Activated naive CD4-positive, alpha-beta T cell treated with anti-CD3 and anti-CD28 coated beads, Interleukin-2, amount 10 ng/mL, durations not matched to agents 7 days and 5 days (primary cell): ENCODE measurements around the gene SLC5A10.

Source experiments
- CTCF ChIA-PET: fragments of 350-600 bp; sonication (Branson Sonifier 250); formaldehyde crosslinking; loops from one replicate; lab custom pipeline; 2021; ENCODE audit warnings: antibody characterized with exemption; lab: Charles Lee
- DNase-seq: peaks from one replicate; pipeline ENCODE4 v3.0.0-alpha.2; 2020
- H3K27ac Mint-ChIP-seq: one replicate; pipeline ENCODE4 v1.8.0; 2021; ENCODE audit warnings: mild to moderate bottlenecking, moderate library complexity, mixed read lengths
- H3K27me3 Mint-ChIP-seq: one replicate; pipeline ENCODE4 v1.8.0; 2021; ENCODE audit warnings: mild to moderate bottlenecking, mixed read lengths
- H3K36me3 Mint-ChIP-seq: one replicate; pipeline ENCODE4 v1.8.0; 2021; ENCODE audit warnings: mixed read lengths
- H3K4me1 Mint-ChIP-seq: one replicate; pipeline ENCODE4 v1.8.0; 2021; ENCODE audit warnings: mixed read lengths
- H3K4me3 Mint-ChIP-seq: one replicate; pipeline ENCODE4 v1.8.0; 2021; ENCODE audit warnings: mild to moderate bottlenecking, moderate library complexity, mixed read lengths
- H3K9me3 Mint-ChIP-seq: one replicate; pipeline ENCODE4 v1.8.0; 2021; ENCODE audit warnings: mixed read lengths

The SLC5A10 gene

GRCh38 chr17:18991531-18992315 is 39.8 kb downstream of the SLC5A10 start:
- CTCF ChIA-PET, result interaction anchor here (1.0 to 1.4 kb wide), 2 partner anchors 10 to 31 kb away, joined by 3 read pairs; no protein-coding TSS in a partner anchor
- Mint-ChIP-seq H3K36me3 (peaks cover 21% of the 10 kb centered on the region), H3K27ac (peak overlapping the region; percentile 69), H3K4me1 (peaks cover 34% of the 10 kb centered on the region), H3K27me3 (peaks cover 7% of the 10 kb centered on the region), H3K9me3 (peaks cover 12% of the 10 kb centered on the region), H3K4me3 (no peak overlapping the region)
- DNase-seq, result no peak

- H3K9me3 Mint-ChIP-seq, result peaks cover 12% of the 10 kb centered on the region
- peak; percentile 67 for DNase-seq
- H3K36me3 Mint-ChIP-seq, result peaks cover 26% of the 10 kb centered on the region
- H3K27ac Mint-ChIP-seq, result peak overlapping the region; percentile 52
- no peak overlapping the region for H3K4me3 Mint-ChIP-seq
- peaks cover 25% of the 10 kb centered on the region for H3K4me1 Mint-ChIP-seq
- CTCF ChIA-PET, result no interaction called here
- peaks cover 7% of the 10 kb centered on the region for H3K27me3 Mint-ChIP-seq
Measured at GRCh38 chr17:18992454-18993130, 40.6 kb downstream of the SLC5A10 start.

GRCh38 chr17:18993905-18994526 is 42.1 kb downstream of the SLC5A10 start:
- peaks cover 7% of the 10 kb centered on the region for H3K27me3 Mint-ChIP-seq
- peaks cover 24% of the 10 kb centered on the region for H3K4me1 Mint-ChIP-seq
- no peak overlapping the region for H3K27ac Mint-ChIP-seq
- CTCF ChIA-PET, result interaction anchor here (0.6 kb wide), 1 partner anchor 59 kb away, joined by 3 read pairs; no protein-coding TSS in a partner anchor
- peaks cover 26% of the 10 kb centered on the region for H3K36me3 Mint-ChIP-seq
- DNase-seq, result no peak
- H3K4me3 Mint-ChIP-seq, result no peak overlapping the region
- H3K9me3 Mint-ChIP-seq, result peaks cover 12% of the 10 kb centered on the region

GRCh38 chr17:18994631-18995030 is 42.7 kb downstream of the SLC5A10 start:
- Mint-ChIP-seq H3K4me3 (no peak overlapping the region), H3K4me1 (peaks cover 24% of the 10 kb centered on the region), H3K27ac (no peak overlapping the region), H3K9me3 (peaks cover 12% of the 10 kb centered on the region), H3K36me3 (peaks cover 26% of the 10 kb centered on the region), H3K27me3 (peaks cover 7% of the 10 kb centered on the region)
- no peak for DNase-seq
- CTCF ChIA-PET, result interaction anchor here (0.6 kb wide), 1 partner anchor 60 kb away, joined by 3 read pairs; no protein-coding TSS in a partner anchor

GRCh38 chr17:18995220-18995619 is 43.3 kb downstream of the SLC5A10 start:
- no peak for DNase-seq
- Mint-ChIP-seq H3K36me3 (peaks cover 26% of the 10 kb centered on the region), H3K4me3 (no peak overlapping the region), H3K27ac (no peak overlapping the region), H3K27me3 (peaks cover 7% of the 10 kb centered on the region), H3K4me1 (peaks cover 24% of the 10 kb centered on the region), H3K9me3 (peaks cover 12% of the 10 kb centered on the region)
- CTCF ChIA-PET, result no interaction called here

GRCh38 chr17:18996458-18996857 is 44.5 kb downstream of the SLC5A10 start:
- Mint-ChIP-seq H3K36me3 (peaks cover 26% of the 10 kb centered on the region), H3K4me3 (no peak overlapping the region), H3K27me3 (peaks cover 7% of the 10 kb centered on the region), H3K27ac (no peak overlapping the region), H3K9me3 (peaks cover 12% of the 10 kb centered on the region), H3K4me1 (peaks cover 27% of the 10 kb centered on the region)
- DNase-seq, result no peak
- CTCF ChIA-PET, result no interaction called here

GRCh38 chr17:18997650-18998196 is 45.8 kb downstream of the SLC5A10 start:
- H3K9me3 Mint-ChIP-seq, result peaks cover 12% of the 10 kb centered on the region
- CTCF ChIA-PET, result interaction anchor here (1.2 kb wide), 1 partner anchor 37 kb away, joined by 4 read pairs; no protein-coding TSS in a partner anchor
- peaks cover 32% of the 10 kb centered on the region for H3K4me1 Mint-ChIP-seq
- peaks cover 1% of the 10 kb centered on the region for H3K27me3 Mint-ChIP-seq
- peak overlapping the region; percentile 38 for H3K27ac Mint-ChIP-seq
- no peak for DNase-seq
- H3K4me3 Mint-ChIP-seq, result no peak overlapping the region
- H3K36me3 Mint-ChIP-seq, result peaks cover 26% of the 10 kb centered on the region

GRCh38 chr17:18999394-18999793 is 47.4 kb downstream of the SLC5A10 start:
- peaks cover 32% of the 10 kb centered on the region for H3K4me1 Mint-ChIP-seq

GRCh38 chr17:18999911-19000310 is 47.9 kb downstream of the SLC5A10 start:
- CTCF ChIA-PET, result no interaction called here

More at GRCh38 chr17:18999394-18999793, 47.4 kb downstream of the SLC5A10 start:
- no peak overlapping the region for H3K4me3 Mint-ChIP-seq
- H3K27ac Mint-ChIP-seq, result no peak overlapping the region
- peaks cover 19% of the 10 kb centered on the region for H3K36me3 Mint-ChIP-seq
- no peaks in the 10 kb centered on the region for H3K27me3 Mint-ChIP-seq
- DNase-seq, result no peak
- CTCF ChIA-PET, result no interaction called here
- peaks cover 12% of the 10 kb centered on the region for H3K9me3 Mint-ChIP-seq

GRCh38 chr17:19000531-19001325 is 48.8 kb downstream of the SLC5A10 start:
- Mint-ChIP-seq H3K36me3 (peaks cover 12% of the 10 kb centered on the region), H3K4me1 (peaks cover 36% of the 10 kb centered on the region), H3K9me3 (peaks cover 5% of the 10 kb centered on the region), H3K27ac (peak overlapping the region; percentile 37), H3K27me3 (peaks cover 4% of the 10 kb centered on the region), H3K4me3 (no peak overlapping the region)
- no peak for DNase-seq
- CTCF ChIA-PET, result interaction anchor here (1.0 to 1.4 kb wide), 2 partner anchors 9 to 40 kb away, joined by 3 to 5 read pairs; no protein-coding TSS in a partner anchor

More at GRCh38 chr17:18999911-19000310, 47.9 kb downstream of the SLC5A10 start:
- Mint-ChIP-seq H3K36me3 (peaks cover 17% of the 10 kb centered on the region), H3K4me1 (peaks cover 35% of the 10 kb centered on the region), H3K4me3 (no peak overlapping the region), H3K9me3 (peaks cover 10% of the 10 kb centered on the region), H3K27me3 (no peaks in the 10 kb centered on the region), H3K27ac (no peak overlapping the region)
- DNase-seq, result no peak

GRCh38 chr17:19001907-19002590 is 50.1 kb downstream of the SLC5A10 start:
- Mint-ChIP-seq H3K27ac (no peak overlapping the region), H3K36me3 (peaks cover 1% of the 10 kb centered on the region), H3K27me3 (peaks cover 10% of the 10 kb centered on the region), H3K9me3 (no peaks in the 10 kb centered on the region), H3K4me1 (peaks cover 36% of the 10 kb centered on the region), H3K4me3 (peak overlapping the region; percentile 90)
- CTCF ChIA-PET, result interaction anchor here (1.0 to 1.8 kb wide), 3 partner anchors 11 to 41 kb away, joined by 3 to 9 read pairs (median 5); no protein-coding TSS in a partner anchor
- DNase-seq, result no peak

- H3K36me3 Mint-ChIP-seq, result no peaks in the 10 kb centered on the region
- peak; percentile 38 for DNase-seq
Measured at GRCh38 chr17:19002805-19003542, 51.0 kb downstream of the SLC5A10 start.

More at GRCh38 chr17:19002805-19003542, 51.0 kb downstream of the SLC5A10 start:
- Mint-ChIP-seq H3K4me3 (peak overlapping the region; percentile 90), H3K9me3 (no peaks in the 10 kb centered on the region), H3K27ac (peak overlapping the region; percentile 49), H3K27me3 (peaks cover 18% of the 10 kb centered on the region), H3K4me1 (peaks cover 36% of the 10 kb centered on the region)
- CTCF ChIA-PET, result interaction anchor here (1.8 kb wide), 1 partner anchor 42 kb away, joined by 9 read pairs; no protein-coding TSS in a partner anchor
